K562 (cell line): ENCODE measurements around the gene RFNG. TPM values are rescaled to one million over a fixed set of nuclear protein-coding genes. Genes with fewer than 3 reads are reported as not detected.

Source experiments
- ATAC-seq: fragments of 200-7000 bp; cut with Tn5 transposase; 3 replicates; pipeline ENCODE4 v1.9.1; 2020; ENCODE audit warnings: moderate library complexity
- BruUV-seq: library from RNA; stranded (reverse); fragments of 400-500 nt; replicated peaks from 2 replicates; lab custom pipeline; 2021; lab: Mats Ljungman, UMichigan
- CTCF ChIA-PET: fragments of 300-600 bp; formaldehyde crosslinking; extraction: SDS; loops from one replicate; lab custom pipeline; 2021; ENCODE audit warnings: low intra/inter-chr PET ratio; lab: Yijun Ruan, JAX
- POLR2A ChIA-PET: fragments of 300-600, 350-650 bp; sonication (Branson Sonifier 250); formaldehyde crosslinking; extraction: SDS; loops from one replicate; lab custom pipeline; 2021; ENCODE audit warnings: antibody characterized with exemption, inconsistent platforms; lab: Yijun Ruan, JAX
- DNase-seq, 4 experiments: peaks; one replicate each; pipeline versions ENCODE4 v3.0.0 to v3.0.0-alpha.2; 2011 to 2018; ENCODE audit warnings: low spot score in 3 of 4, mixed read lengths in 3 of 4; ENCODE audit errors: extremely low read depth in 1 of 4
- FAIRE-seq: peaks from 2 replicates; lab custom pipeline; 2011; peaks lifted over from hg19 to GRCh38; lab: Jason Lieb, UNC
- H2AFZ ChIP-seq: 2 replicates; pipeline ENCODE4 v1.6.0; 2011; ENCODE audit warnings: low read depth, low read length, control low read depth, inconsistent platforms
- H3K27ac ChIP-seq: fragments of 200-600 bp; 3 replicates; pipeline ENCODE4 v1.8.0; 2011; ENCODE audit warnings: low read depth, mild to moderate bottlenecking, control low read depth, inconsistent platforms, low read length, moderate library complexity, mixed read lengths; ENCODE audit errors: extremely low read depth
- H3K27me3 ChIP-seq, 2 experiments: fragments of 300-600 bp in 1 of 2; 2 replicates in 1 of 2; 3 replicates in 1 of 2; pipeline versions ENCODE4 v1.6.0 to v1.8.0; 2011; ENCODE audit warnings: inconsistent platforms in 2 of 2, low read length in 2 of 2, mild to moderate bottlenecking in 1 of 2, mixed read lengths in 1 of 2, moderate library complexity in 1 of 2; ENCODE audit not compliant: control insufficient read depth in 2 of 2, insufficient read depth in 2 of 2
- H3K36me3 ChIP-seq: fragments of 300-600 bp; 3 replicates; pipeline ENCODE4 v1.8.0; 2011; ENCODE audit warnings: mild to moderate bottlenecking, low read length, inconsistent platforms; ENCODE audit not compliant: control insufficient read depth, insufficient read depth
- H3K4me1 ChIP-seq, 2 experiments: fragments of 200-600 bp in 1 of 2; replicated peaks in 1 of 2; 2 replicates in 1 of 2; 3 replicates in 1 of 2; pipeline versions ENCODE4 v1.5.1 to v1.8.0; 2011; ENCODE audit warnings: inconsistent platforms in 2 of 2, low read length in 2 of 2, mild to moderate bottlenecking in 1 of 2, mixed read lengths in 1 of 2, moderate library complexity in 1 of 2; ENCODE audit not compliant: control insufficient read depth in 2 of 2, insufficient read depth in 2 of 2
- H3K4me2 ChIP-seq: 2 replicates; pipeline ENCODE4 v1.6.1; 2011; ENCODE audit warnings: low read length, control low read depth, inconsistent platforms, mixed read lengths; ENCODE audit not compliant: insufficient read depth
- H3K4me3 ChIP-seq: fragments of 200-600 bp; sonication (generic), shearing (Covaris generic); 2 replicates; pipeline ENCODE4 v1.5.1; 2016; ENCODE audit warnings: control low read depth, inconsistent platforms
- H3K79me2 ChIP-seq: fragments of 200-600 bp; 3 replicates; pipeline ENCODE4 v1.8.0; 2011; ENCODE audit warnings: low read length, inconsistent platforms; ENCODE audit not compliant: control insufficient read depth, insufficient read depth
- H3K9ac ChIP-seq, 2 experiments: 2 replicates each; pipeline versions ENCODE4 v1.6.0 to v1.6.1; 2011; ENCODE audit warnings: low read depth in 2 of 2, low read length in 2 of 2, control low read depth in 1 of 2, inconsistent platforms in 1 of 2, mild to moderate bottlenecking in 1 of 2, mixed read lengths in 1 of 2; ENCODE audit not compliant: insufficient read depth in 1 of 2
- H3K9me1 ChIP-seq: one replicate; pipeline ENCODE4 v1.6.0; 2011; ENCODE audit warnings: inconsistent platforms, mild to moderate bottlenecking, low read length, moderate library complexity; ENCODE audit not compliant: control insufficient read depth, insufficient read depth
- H3K9me3 ChIP-seq: replicated peaks from 2 replicates; pipeline ENCODE4 v1.5.1; 2011; ENCODE audit warnings: low read depth, low read length, inconsistent platforms; ENCODE audit not compliant: control insufficient read depth, insufficient read depth
- H4K20me1 ChIP-seq: replicated peaks from 2 replicates; pipeline ENCODE4 v1.6.1; 2011; ENCODE audit warnings: low read length, inconsistent platforms, mixed read lengths; ENCODE audit not compliant: control insufficient read depth, insufficient read depth
- CREM ChIP-seq: IDR thresholded peaks from 2 replicates; pipeline ENCODE4 v1.6.1; 2014; ENCODE audit warnings: antibody characterized with exemption, low read depth
- FOS ChIP-seq: IDR thresholded peaks from 3 replicates; pipeline ENCODE4 v1.6.1; 2011; ENCODE audit not compliant: insufficient read length; ENCODE audit errors: extremely low read depth
- SMAD4 ChIP-seq: fragments of 250-450 bp; sonication (Bioruptor Pico); conservative IDR thresholded peaks from 2 replicates; pipeline ENCODE4 v1.8.0; 2021; ENCODE audit warnings: inconsistent platforms, mild to moderate bottlenecking, moderate library complexity
- ZBTB1 ChIP-seq: sonication (generic); formaldehyde crosslinking; IDR thresholded peaks from 2 replicates; pipeline ENCODE4 v1.8.1; 2023; ENCODE audit warnings: missing genetic modification reagents, low read depth, mild to moderate bottlenecking, borderline replicate concordance
- ZNF217 ChIP-seq: sonication (generic); formaldehyde crosslinking; IDR thresholded peaks from 2 replicates; pipeline ENCODE4 v1.8.0; 2022; ENCODE audit warnings: mild to moderate bottlenecking, missing genetic modification reagents
- ZNF766 ChIP-seq: fragments of 200-800 bp; sonication (Bioruptor generic); conservative IDR thresholded peaks from 2 replicates; pipeline ENCODE4 v1.6.1; 2016; ENCODE audit warnings: missing genetic modification characterization, missing compliant biosample characterization
- WGBS: fragments of 100-300 bp; shearing (Covaris generic); methylation state at CpG from one replicate; pipeline ENCODE4 v1.1.6; 2016; ENCODE audit warnings: low coverage, mixed read lengths; ENCODE audit not compliant: insufficient coverage; ENCODE audit errors: missing lambda C conversion rate; 5-methylcytosine and 5-hydroxymethylcytosine counted together
- in situ Hi-C: fragments of 300-500 bp; cut with MboI; formaldehyde crosslinking; loops from 4 replicates; pipeline ENCODE4 v1.15.0; 2018; ENCODE audit warnings: inconsistent platforms, mixed read lengths
- intact Hi-C: fragments of 100-400 bp; cut with micrococcal nuclease; formaldehyde crosslinking; loops from 2 replicates; pipeline ENCODE4 v1.14.2; 2022
- polyA plus RNA-seq, 8 experiments: library from polyadenylated mRNA; depleted of rRNA in 4 of 8; stranded (reverse) in 5 of 8; unstranded in 3 of 8; fragments of >200 nt; fragmentation: Nextera tagmentation in 2 of 8; fragmentation: Illumina TruSeq in 1 of 8; extraction: Ambion mirVana in 2 of 8; extraction: Trizol in 1 of 8; gene quantifications; 2 replicates each; pipeline versions ENCODE4 v1.2.1 to v1.2.3, GENCODE V29; 2011 to 2014; ENCODE audit warnings: inconsistent platforms in 1 of 8, missing spikeins in 1 of 8
- total RNA-seq, 7 experiments: library from RNA; depleted of rRNA in 6 of 7; stranded (reverse); fragments of >200 nt in 6 of 7; fragmentation: Illumina TruSeq in 2 of 7; extraction: Trizol in 2 of 7; gene quantifications; 2 replicates each; pipeline versions ENCODE4 v1.2.1 to v1.2.3, GENCODE V29; 2011 to 2021; ENCODE audit warnings: low replicate concordance in 1 of 7
- TF ChIP-seq, protein P1 (sequence below), 2 experiments: fragments of 450-650 bp; IDR thresholded peaks; 2 replicates each; pipeline ENCODE4 v1.6.1; 2016; ENCODE audit warnings: mild to moderate bottlenecking in 2 of 2, borderline replicate concordance in 1 of 2, low read depth in 1 of 2, moderate library complexity in 1 of 2
- TF ChIP-seq, protein P2 (sequence below), 2 experiments: IDR thresholded peaks; 2 replicates each; pipeline ENCODE4 v1.6.1; 2012; ENCODE audit warnings: improper control_type of control experiment in 2 of 2, low read depth in 2 of 2, low read length in 2 of 2, borderline replicate concordance in 1 of 2

The RFNG gene
- total and polyA plus RNA-seq, 9 of the 15 experiments (the other 6 are each of a cell fraction or from before 2014, with no cell fraction given) = 0.32 to 32.8 (median 9.5) TPM

- Histone ChIP-seq H3K9ac (peak overlapping the region; percentile 57 to 88), H3K27ac (peak overlapping the region; percentile 78; the same call in 2 of the 3 replicates), H3K4me2 (peak overlapping the region; percentile 59), H3K27me3 (no peaks in the 10 kb centered on the region), H3K36me3 (peaks cover 29% of the 10 kb centered on the region; the same call in 2 of the 3 replicates), H4K20me1 (peaks cover 5% of the 10 kb centered on the region; the same call in 1 of the 2 replicates), H3K4me1 (peaks cover 17 to 87% of the 10 kb centered on the region in 2 experiments), H3K9me3 (no peaks in the 10 kb centered on the region), H3K4me3 (peak overlapping the region; percentile 74), H3K79me2 (peaks cover 24% of the 10 kb centered on the region), H2AFZ (peak overlapping the region; percentile 92), H3K9me1 (peaks cover 2% of the 10 kb centered on the region)
- under 1% methylated on average over 64 of the region's 94 CpGs for WGBS
- BruUV-seq = no TSS peak
- ChIA-PET POLR2A (interaction anchor here (0.6 to 1.4 kb wide), 10 partner anchors 23 to 241 kb away, joined by 3 to 9 read pairs (median 3); no protein-coding TSS in a partner anchor), CTCF (interaction anchor here (0.6 to 2.4 kb wide), 7 partner anchors 12 to 751 kb away, joined by 3 to 27 read pairs (median 3); partner anchors contain the start of gene FASN)
- FAIRE-seq = peak; percentile 94
- DNase-seq = peak; percentile 70 to 92 (median 76)
- in situ Hi-C loops (loop anchor here (5.0 kb wide), 1 partner anchor 127 kb away; no protein-coding TSS in a partner anchor), intact Hi-C loops (loop anchor here (1.0 to 10.0 kb wide), 4 partner anchors 7 to 314 kb away; partner anchors contain the start of genes FASN and LRRC45)
- ATAC-seq = peak; percentile 80
- TF ChIP-seq, protein P1, sequence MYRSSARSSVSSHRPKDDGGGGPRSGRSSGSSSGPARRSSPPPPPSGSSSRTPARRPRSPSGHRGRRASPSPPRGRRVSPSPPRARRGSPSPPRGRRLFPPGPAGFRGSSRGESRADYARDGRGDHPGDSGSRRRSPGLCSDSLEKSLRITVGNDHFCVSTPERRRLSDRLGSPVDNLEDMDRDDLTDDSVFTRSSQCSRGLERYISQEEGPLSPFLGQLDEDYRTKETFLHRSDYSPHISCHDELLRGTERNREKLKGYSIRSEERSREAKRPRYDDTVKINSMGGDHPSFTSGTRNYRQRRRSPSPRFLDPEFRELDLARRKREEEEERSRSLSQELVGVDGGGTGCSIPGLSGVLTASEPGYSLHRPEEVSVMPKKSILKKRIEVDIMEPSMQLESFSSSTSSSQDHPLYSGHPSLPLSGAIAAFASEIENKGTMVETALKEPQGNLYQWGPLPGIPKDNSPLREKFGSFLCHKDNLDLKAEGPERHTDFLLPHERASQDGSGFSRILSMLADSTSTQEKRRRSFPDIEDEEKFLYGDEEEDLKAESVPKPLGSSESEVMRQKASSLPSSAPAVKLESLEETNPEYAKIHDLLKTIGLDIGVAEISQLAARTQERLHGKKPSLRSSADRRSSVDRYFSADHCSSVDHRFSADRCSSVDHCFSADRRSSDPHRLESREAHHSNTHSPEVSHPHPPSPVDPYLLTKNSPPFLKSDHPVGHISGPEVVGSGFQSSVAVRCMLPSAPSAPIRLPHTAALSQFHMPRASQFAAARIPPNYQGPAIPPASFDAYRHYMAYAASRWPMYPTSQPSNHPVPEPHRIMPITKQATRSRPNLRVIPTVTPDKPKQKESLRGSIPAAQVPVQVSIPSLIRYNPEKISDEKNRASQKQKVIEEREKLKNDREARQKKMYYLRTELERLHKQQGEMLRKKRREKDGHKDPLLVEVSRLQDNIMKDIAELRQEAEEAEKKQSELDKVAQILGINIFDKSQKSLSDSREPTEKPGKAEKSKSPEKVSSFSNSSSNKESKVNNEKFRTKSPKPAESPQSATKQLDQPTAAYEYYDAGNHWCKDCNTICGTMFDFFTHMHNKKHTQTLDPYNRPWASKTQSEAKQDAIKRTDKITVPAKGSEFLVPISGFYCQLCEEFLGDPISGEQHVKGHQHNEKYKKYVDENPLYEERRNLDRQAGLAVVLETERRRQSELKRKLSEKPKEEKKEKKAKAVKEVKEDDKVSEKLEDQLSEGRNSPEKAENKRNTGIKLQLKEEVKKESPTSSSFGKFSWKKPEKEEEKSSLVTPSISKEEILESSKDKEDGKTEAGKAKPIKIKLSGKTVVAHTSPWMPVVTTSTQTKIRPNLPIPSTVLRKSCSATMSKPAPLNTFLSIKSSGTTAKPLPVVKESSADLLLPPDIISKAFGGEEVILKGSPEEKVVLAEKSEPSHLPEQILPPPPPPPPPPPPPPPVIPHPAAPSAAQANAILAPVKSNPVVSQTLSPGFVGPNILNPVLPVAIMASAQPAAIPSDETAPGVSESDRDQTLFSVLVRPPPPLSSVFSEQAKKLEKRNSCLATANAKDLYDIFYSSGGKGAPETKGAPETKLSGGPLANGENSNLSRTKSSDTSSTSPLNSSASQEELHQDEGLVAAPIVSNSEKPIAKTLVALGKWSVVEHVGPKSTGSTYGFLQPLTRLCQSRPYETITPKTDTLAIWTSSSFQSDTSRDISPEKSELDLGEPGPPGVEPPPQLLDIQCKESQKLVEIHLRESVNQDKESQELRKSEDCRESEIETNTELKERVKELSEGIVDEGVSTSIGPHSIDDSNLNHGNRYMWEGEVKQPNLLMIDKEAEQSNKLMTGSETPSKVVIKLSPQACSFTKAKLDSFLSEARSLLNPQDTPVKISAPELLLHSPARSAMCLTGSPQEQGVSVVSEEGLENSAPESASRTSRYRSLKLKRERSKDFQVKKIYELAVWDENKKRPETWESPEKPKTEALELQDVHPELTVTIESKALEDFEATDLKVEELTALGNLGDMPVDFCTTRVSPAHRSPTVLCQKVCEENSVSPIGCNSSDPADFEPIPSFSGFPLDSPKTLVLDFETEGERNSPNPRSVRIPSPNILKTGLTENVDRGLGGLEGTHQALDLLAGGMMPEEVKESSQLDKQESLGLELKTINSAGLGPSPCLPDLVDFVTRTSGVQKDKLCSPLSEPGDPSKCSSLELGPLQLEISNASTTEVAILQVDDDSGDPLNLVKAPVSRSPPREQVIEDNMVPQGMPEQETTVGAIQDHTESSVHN (IDR thresholded peaks at IDR 0.05; ENCODE audit: borderline replicate concordance in 1 of 2, low read depth in 1 of 2) = no peak
- TF ChIP-seq ZNF217 (CRISPR knock-in tag) (no peak), CREM (peak; percentile 71), SMAD4 (peak; percentile 72; the same call in 1 of the 2 replicates), ZBTB1 (peak; percentile 95), FOS (no peak), ZNF766 (CRISPR knock-in tag) (0 out of 2 replicates have a peak, but pooled peaks have one; percentile 49)
- TF ChIP-seq, protein P2, sequence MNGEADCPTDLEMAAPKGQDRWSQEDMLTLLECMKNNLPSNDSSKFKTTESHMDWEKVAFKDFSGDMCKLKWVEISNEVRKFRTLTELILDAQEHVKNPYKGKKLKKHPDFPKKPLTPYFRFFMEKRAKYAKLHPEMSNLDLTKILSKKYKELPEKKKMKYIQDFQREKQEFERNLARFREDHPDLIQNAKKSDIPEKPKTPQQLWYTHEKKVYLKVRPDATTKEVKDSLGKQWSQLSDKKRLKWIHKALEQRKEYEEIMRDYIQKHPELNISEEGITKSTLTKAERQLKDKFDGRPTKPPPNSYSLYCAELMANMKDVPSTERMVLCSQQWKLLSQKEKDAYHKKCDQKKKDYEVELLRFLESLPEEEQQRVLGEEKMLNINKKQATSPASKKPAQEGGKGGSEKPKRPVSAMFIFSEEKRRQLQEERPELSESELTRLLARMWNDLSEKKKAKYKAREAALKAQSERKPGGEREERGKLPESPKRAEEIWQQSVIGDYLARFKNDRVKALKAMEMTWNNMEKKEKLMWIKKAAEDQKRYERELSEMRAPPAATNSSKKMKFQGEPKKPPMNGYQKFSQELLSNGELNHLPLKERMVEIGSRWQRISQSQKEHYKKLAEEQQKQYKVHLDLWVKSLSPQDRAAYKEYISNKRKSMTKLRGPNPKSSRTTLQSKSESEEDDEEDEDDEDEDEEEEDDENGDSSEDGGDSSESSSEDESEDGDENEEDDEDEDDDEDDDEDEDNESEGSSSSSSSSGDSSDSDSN (IDR thresholded peaks at IDR 0.05; ENCODE audit: borderline replicate concordance in 1 of 2, low read depth in 2 of 2, low read length in 2 of 2) = peak; percentile 67 to 85; a peak in 3 of 4 replicates
These were observed 20.9 kb downstream of the RFNG start for GRCh38 chr17:82030470-82031302.
